Prostate gland (tissue), 2 donors: ENCODE data around the gene GPC5.

Source experiments
- CTCF ChIP-seq, 4 experiments: fragments of 200-600 bp in 2 of 4; fragments of 450-650 bp in 2 of 4; sonication (generic) in 2 of 4; IDR thresholded peaks; 1 replicate in 3 of 4; 2 replicates in 1 of 4; pipeline ENCODE4 v1.5.1; 2016 to 2019; ENCODE audit warnings: antibody characterized with exemption in 4 of 4, mild to moderate bottlenecking in 2 of 4, moderate library complexity in 2 of 4
- POLR2A ChIP-seq: fragments of 450-650 bp; IDR thresholded peaks from one replicate; pipeline ENCODE4 v1.6.1; 2016; ENCODE audit warnings: antibody characterized with exemption, mild to moderate bottlenecking
- POLR2AphosphoS5 ChIP-seq: sonication (generic); formaldehyde crosslinking; IDR thresholded peaks from one replicate; pipeline ENCODE4 v1.6.1; 2017; ENCODE audit warnings: antibody characterized with exemption

GRCh38 chr13:92459306-92459705, 1060.9 kb downstream of the GPC5 start:
- no peak for TF ChIP-seq POLR2A
- TF ChIP-seq CTCF (IDR thresholded peaks at IDR 0.05): no peak
- no peak for TF ChIP-seq POLR2AphosphoS5
